Keratinocyte (primary cell): ENCODE data around the gene BAIAP3.

Source experiments
- CTCF ChIP-seq, 3 experiments: IDR thresholded peaks in 1 of 3; conservative IDR thresholded peaks in 1 of 3; optimal IDR thresholded peaks in 1 of 3; 2 replicates in 2 of 3; 3 replicates in 1 of 3; pipeline versions ENCODE3 to v1.5.1; 2011; ENCODE audit warnings: low read length in 3 of 3, mild to moderate bottlenecking in 3 of 3, moderate library complexity in 2 of 3, control low read depth in 1 of 3, inconsistent platforms in 1 of 3; ENCODE audit not compliant: insufficient read depth in 2 of 3; ENCODE audit errors: extremely low read depth in 1 of 3
- EZH2 ChIP-seq: IDR thresholded peaks from one replicate; pipeline ENCODE4 v1.6.1; 2012; ENCODE audit warnings: inconsistent platforms, mild to moderate bottlenecking, low read length, moderate library complexity

GRCh38 chr16:1381612-1382406 is 48.4 kb downstream of the BAIAP3 start:
- no peak for TF ChIP-seq CTCF (optimal IDR thresholded peaks at IDR 0.05 in 1 of 3, IDR thresholded peaks at IDR 0.05 in 1 of 3, conservative IDR thresholded peaks at IDR 0.05 in 1 of 3; ENCODE audit: extremely low read depth in 1 of 3, insufficient read depth in 2 of 3, low read length in 3 of 3)
- no peak for TF ChIP-seq EZH2
